ENCODE data around the gene ATXN7L1.
A peak's percentile ranks its signal among the peaks of the same experiment; 100 is the strongest.
"Not testable (repeated sequence)": the region's sequence is repeated elsewhere in the genome, so short reads cannot be mapped to it uniquely, and the experiment has no call there.

The ATXN7L1 gene

DNA sequence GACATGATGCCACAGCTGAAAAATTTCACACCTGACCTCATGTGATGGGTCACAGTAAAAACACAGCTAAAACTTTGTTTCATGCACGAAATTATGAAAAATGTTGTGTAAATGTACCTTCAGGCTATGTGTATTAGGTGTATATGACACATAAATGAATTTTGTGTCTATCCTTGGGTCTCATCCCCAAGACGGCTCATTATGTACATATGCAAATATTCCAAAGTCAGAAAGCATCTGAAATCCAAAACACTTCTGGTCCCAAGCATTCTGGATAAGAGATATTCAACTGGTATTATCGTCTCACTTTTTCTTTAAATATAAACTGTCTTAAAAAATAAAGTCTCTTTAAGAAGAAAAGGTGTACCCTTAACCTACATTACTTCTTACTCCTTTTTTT lies 145.4 kb downstream of the ATXN7L1 start:
- no peak for DNase-seq

GRCh38 chr7:105728028-105728427 lies 148.4 kb downstream of the ATXN7L1 start:
- no peak for DNase-seq

DNA sequence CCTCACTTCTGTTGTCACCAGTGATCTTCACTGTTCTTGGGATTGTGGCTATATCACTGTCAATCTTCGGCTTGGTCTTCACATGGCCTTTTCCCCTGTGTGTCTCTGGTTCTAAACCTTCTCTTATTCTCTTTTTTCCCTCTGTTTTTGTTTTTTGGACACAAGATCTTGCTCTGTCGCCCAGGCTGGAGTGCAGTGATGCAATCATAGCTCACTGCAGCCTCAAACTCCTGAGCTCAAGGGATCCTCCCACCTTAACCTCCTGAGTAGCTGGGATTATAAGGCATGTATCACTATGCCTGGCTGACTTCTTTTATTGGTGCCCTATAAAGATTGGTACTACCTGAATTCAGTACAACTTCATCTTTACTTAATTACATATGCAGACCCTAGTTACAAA lies 151.7 kb downstream of the ATXN7L1 start:
- no peak for DNase-seq

DNA sequence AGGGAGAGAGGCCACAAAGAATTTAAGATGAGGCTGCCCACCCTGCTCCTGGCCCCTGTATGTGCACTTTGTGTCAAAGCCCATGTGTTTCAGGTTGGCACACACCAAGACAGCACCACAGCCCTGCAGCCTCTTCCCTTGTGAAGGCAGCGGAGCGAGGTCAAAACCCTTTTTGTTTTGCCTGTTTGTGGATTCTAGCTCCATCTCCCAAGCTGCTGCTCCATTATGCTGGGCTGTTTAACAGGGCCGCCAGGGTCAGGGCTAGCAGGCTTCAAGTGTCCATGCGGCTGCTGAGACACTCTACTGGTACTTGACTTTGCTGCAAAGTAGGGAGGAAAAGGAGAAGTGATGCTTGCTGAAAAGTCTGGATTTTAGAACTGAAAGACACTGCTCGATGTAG lies 152.8 kb downstream of the ATXN7L1 start:
- DNase-seq = no peak

GRCh38 chr7:105721571-105722104 lies 154.8 kb downstream of the ATXN7L1 start:
- no peak for DNase-seq

- DNase-seq = no peak
Measured at GRCh38 chr7:105719919-105720318, 156.5 kb downstream of the ATXN7L1 start.

DNA sequence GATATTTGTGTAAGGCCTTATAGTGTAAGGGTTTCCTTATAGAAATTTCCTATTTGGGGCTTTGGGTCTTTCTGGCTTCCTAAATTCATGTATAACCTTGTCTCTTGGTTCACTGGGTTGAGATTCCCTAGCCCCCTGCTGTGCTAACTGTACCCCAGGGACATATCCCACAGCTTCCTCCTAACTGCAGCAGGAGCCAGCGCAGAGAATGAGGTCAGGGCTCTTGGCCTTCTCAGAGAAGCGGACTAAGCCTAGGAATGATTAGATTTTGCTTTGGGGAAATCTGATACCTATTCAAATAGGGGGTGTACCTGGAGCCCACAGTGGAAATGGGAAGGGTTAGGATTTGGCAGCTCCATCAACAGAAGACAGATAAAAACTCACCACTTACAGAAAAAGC lies 157.0 kb downstream of the ATXN7L1 start:
- DNase-seq = no peak

GRCh38 chr7:105718511-105718925 lies 157.9 kb downstream of the ATXN7L1 start:
- DNase-seq = no peak

GRCh38 chr7:105715528-105715927 lies 160.9 kb downstream of the ATXN7L1 start:
- peak; percentile 12 for DNase-seq

GRCh38 chr7:105713488-105714465 lies 162.6 kb downstream of the ATXN7L1 start:
- DNase-seq = no peak

GRCh38 chr7:105712877-105713276 lies 163.5 kb downstream of the ATXN7L1 start:
- no peak for DNase-seq

GRCh38 chr7:105711726-105712402 lies 164.5 kb downstream of the ATXN7L1 start:
- no peak for DNase-seq

DNA sequence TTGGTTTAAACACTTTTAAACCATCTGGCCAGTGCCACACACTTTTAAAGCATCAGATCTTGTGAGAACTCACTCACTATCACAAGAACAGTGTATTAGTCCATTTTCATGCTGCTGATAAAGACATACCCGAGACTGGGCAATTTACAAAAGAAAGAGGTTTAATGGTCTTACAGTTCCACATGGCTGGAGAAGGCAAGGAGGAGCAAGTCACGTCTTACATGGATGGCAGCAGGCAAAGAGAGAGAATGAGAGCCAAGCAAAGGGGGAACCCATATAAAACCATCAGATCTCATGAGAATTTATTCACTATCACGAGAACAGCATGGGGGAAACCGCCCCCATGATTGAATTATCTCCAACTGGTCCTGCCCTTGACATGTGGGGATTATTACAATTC lies 165.7 kb downstream of the ATXN7L1 start:
- not testable (repeated sequence) for DNase-seq

- DNase-seq = no peak
Measured at GRCh38 chr7:105708763-105709080, 167.7 kb downstream of the ATXN7L1 start.

GRCh38 chr7:105707967-105708762 lies 168.2 kb downstream of the ATXN7L1 start:
- no peak for DNase-seq

- no peak for DNase-seq
Measured at GRCh38 chr7:105707381-105707780, 169.0 kb downstream of the ATXN7L1 start.

DNA sequence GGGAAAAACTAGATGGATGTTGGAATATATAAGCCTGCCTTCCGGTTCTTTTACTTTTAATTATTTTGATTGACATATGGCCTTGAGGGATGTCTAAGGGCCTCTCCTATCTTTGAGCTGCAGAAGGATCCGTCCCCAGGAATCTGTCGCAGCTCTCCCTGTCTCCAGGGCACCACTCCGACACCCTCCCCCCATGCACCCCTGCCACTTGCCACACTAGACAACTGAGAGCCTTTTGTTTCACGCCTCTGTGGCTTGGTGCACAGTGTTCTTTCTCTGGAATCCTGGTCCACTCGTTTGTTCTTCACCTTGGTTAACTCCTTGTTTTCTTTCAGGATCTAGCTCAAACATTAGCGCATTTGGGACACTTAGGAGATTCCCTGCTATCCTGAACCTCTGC lies 171.0 kb downstream of the ATXN7L1 start:
- DNase-seq = no peak

- no peak for DNase-seq
Measured at GRCh38 chr7:105703207-105703930, 173.0 kb downstream of the ATXN7L1 start.

DNA sequence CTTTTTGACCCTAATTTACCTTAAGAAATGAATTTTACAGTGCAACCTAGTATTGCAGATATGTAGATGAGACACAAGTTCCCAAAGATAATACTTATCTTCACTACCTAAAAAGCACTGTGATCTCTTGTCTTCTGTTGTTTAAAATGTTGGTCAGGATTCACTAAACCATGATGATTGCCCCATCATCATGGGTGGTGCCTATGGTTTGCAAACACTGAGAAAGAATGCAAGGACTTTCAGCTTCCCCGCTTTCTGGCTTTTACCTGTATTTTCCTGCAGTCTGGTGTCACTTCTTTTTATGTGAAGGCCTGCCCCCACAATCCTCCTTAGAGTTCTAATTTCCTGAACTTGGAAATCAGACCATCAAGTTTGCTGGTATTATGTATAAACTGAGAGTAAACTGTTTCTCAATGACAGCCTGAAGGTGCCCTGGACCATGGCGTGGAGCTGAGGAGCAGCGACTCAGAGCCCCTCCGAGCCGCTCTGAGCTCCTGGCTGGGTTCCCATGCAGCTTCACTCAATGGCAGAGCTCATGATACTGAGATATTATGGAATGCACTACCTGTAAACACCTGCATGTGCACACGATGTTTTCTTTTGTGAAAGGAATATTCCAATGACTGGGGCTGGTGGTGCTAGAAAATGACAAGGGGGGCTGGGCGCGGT lies 176.7 kb downstream of the ATXN7L1 start:
- DNase-seq = no peak

DNA sequence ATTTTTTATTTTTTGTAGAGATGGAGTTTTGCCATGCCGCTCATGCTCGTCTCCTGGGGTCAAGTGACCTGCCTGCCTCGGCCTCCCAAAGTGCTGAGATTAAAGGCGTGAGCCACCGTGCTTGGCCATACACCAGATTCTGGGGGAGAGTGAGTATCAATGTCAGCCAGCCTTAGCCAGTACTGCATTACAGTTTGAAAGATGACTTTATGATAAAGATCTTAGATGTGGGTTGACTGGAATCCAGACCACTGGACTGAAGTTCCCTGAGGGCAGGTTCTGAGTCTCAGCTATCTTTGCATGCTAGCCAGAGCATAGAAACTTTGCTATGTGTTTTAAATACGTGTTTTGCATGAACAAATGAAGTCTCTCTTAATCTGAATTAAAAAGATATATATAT lies 177.9 kb downstream of the ATXN7L1 start:
- DNase-seq = no peak

DNA sequence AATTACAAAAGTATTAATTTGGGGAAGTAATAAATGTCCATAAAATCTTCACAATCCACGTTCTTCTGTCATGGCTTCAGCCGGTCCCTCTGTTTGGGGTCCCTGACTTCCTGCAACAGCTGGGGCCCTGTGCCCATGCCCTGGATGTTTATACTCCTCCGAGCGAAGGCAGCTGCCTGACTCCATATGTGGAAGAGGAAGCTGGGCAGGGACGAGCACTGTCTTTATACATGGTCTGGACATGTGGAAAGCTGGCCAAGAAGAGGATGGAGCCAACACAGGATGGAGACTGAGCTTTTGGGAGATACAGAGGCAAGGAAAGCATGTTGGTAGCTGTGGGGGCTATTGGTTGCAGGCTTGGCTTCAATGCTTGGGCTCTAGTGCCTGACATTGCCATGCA lies 178.6 kb downstream of the ATXN7L1 start:
- no peak for DNase-seq

DNA sequence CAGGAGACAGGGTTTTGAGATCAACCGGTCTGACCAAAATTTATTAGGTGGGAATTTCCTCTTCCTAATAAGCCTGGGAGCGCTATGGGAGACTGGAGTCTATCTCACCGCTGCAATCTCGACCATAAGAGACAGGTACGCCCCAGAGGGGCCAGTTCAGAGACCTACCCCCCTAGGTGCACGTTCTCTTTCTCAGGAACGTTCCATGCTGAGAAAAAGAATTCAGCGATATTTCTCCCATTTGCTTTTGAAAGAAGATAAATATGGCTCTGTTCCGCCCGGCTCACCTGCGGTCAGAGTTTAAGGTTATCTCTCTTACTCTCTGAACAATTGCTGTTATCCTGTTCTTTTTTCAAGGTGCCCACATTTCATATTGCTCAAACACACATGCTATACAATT lies 179.2 kb downstream of the ATXN7L1 start:
- not testable (repeated sequence) for DNase-seq

Measured in stimulated activated CD4-positive, alpha-beta T cell treated with anti-CD3 and anti-CD28 coated beads, Interleukin-15, amount 100 ng/mL, for 24 hours (primary cell).